HCT116 (cell line): ENCODE results near the gene SLC26A5. TPM values are rescaled to one million over a fixed set of nuclear protein-coding genes. Genes with fewer than 3 reads are reported as not detected.

Experiments
- ATAC-seq: fragments of 200-7000 bp; cut with Tn5 transposase; 2 replicates; pipeline ENCODE4 v1.9.1; 2020; ENCODE audit warnings: mild to moderate bottlenecking, moderate library complexity
- BruUV-seq: library from RNA; stranded (reverse); fragments of 400-500 nt; replicated peaks from 2 replicates; lab custom pipeline; 2021; lab: Mats Ljungman, UMichigan
- CTCF ChIA-PET: fragments of 300-600 bp; sonication (Branson Sonifier 250); formaldehyde crosslinking; loops from one replicate; lab custom pipeline; 2021; ENCODE audit warnings: antibody characterized with exemption; lab: Charles Lee
- POLR2A ChIA-PET: fragments of 300-600, 350-600 bp; sonication (Branson Sonifier 250); formaldehyde crosslinking; loops from one replicate; lab custom pipeline; 2021; ENCODE audit warnings: antibody characterized with exemption; lab: Charles Lee
- RAD21 ChIA-PET, 2 experiments: fragments of 300-600 bp; sonication (Branson Sonifier 250); formaldehyde crosslinking; loops; one replicate each; lab custom pipeline; 2023; ENCODE audit warnings: low total read pairs in 2 of 2; ENCODE audit not compliant: uncharacterized antibody in 2 of 2, unreplicated experiment in 2 of 2, low non-redundant PET in 1 of 2; lab: Charles Lee
- DNase-seq: peaks from one replicate; pipeline ENCODE4 v3.0.0-alpha.2; 2010; ENCODE audit warnings: low read depth, low spot score
- H2AFZ ChIP-seq: fragments of 200-600 bp; shearing (Covaris generic), sonication (generic); 2 replicates; pipeline ENCODE4 v1.6.1; 2017; ENCODE audit warnings: low read depth, mixed run types, mixed read lengths, antibody characterized with exemption, low read length; ENCODE audit not compliant: poor library complexity, severe bottlenecking
- H3K27ac ChIP-seq: 2 replicates; pipeline ENCODE4 v1.5.1; 2012; ENCODE audit warnings: low read depth, low read length
- H3K27me3 ChIP-seq: fragments of 200-600 bp; sonication (generic); 2 replicates; pipeline ENCODE4 v1.6.1; 2016; ENCODE audit warnings: mixed run types, low read length, mixed read lengths; ENCODE audit not compliant: insufficient read depth
- H3K36me3 ChIP-seq, 2 experiments: fragments of 200-500 bp in 1 of 2; fragments of 200-600 bp in 1 of 2; sonication (Bioruptor generic) in 1 of 2; sonication (generic) in 1 of 2; 2 replicates each; pipeline versions ENCODE4 v1.5.1 to v1.6.1; 2014 to 2016; ENCODE audit warnings: low read length in 2 of 2, inconsistent platforms in 1 of 2, mixed read lengths in 1 of 2, mixed run types in 1 of 2; ENCODE audit not compliant: insufficient read depth in 2 of 2, control insufficient read depth in 1 of 2
- H3K4me1 ChIP-seq, 2 experiments: fragments of 200-600 bp in 1 of 2; sonication (generic) in 1 of 2; 2 replicates each; pipeline versions ENCODE4 v1.5.1 to v1.6.1; 2012 to 2017; ENCODE audit warnings: low read length in 2 of 2, inconsistent platforms in 1 of 2, mild to moderate bottlenecking in 1 of 2, mixed read lengths in 1 of 2, mixed run types in 1 of 2, moderate library complexity in 1 of 2; ENCODE audit not compliant: insufficient read depth in 2 of 2, control insufficient read depth in 1 of 2
- H3K4me2 ChIP-seq: fragments of 200-600 bp; sonication (generic); 2 replicates; pipeline ENCODE4 v1.6.1; 2017; ENCODE audit warnings: mixed run types, low read length, mixed read lengths
- H3K4me3 ChIP-seq, 2 experiments: fragments of 200-600 bp in 1 of 2; sonication (generic) in 1 of 2; replicated peaks in 1 of 2; 2 replicates each; pipeline ENCODE4 v1.5.1; 2011 to 2016; ENCODE audit warnings: low read length in 2 of 2, control low read depth in 1 of 2, low read depth in 1 of 2, mild to moderate bottlenecking in 1 of 2, mixed read lengths in 1 of 2, mixed run types in 1 of 2
- H3K79me2 ChIP-seq: fragments of 200-600 bp; sonication (generic); 2 replicates; pipeline ENCODE4 v1.6.1; 2017; ENCODE audit warnings: mild to moderate bottlenecking, mixed run types, low read length, moderate library complexity, mixed read lengths; ENCODE audit not compliant: insufficient read depth
- H3K9ac ChIP-seq: fragments of 200-600 bp; sonication (generic); 2 replicates; pipeline ENCODE4 v1.6.1; 2016; ENCODE audit warnings: low read length, mixed read lengths
- H3K9me2 ChIP-seq: fragments of 200-600 bp; sonication (generic), shearing (Covaris generic); 2 replicates; pipeline ENCODE4 v1.6.1; 2017; ENCODE audit warnings: mixed run types, mild to moderate bottlenecking, moderate library complexity; ENCODE audit not compliant: insufficient read depth
- H3K9me3 ChIP-seq, 2 experiments: fragments of 200-500 bp in 1 of 2; fragments of 200-600 bp in 1 of 2; sonication (Bioruptor generic) in 1 of 2; sonication (generic) in 1 of 2; 2 replicates each; pipeline ENCODE4 v1.6.1; 2014 to 2017; ENCODE audit warnings: low read length in 2 of 2, mixed read lengths in 2 of 2, inconsistent platforms in 1 of 2, low read depth in 1 of 2, mild to moderate bottlenecking in 1 of 2, mixed run types in 1 of 2, moderate library complexity in 1 of 2; ENCODE audit not compliant: control insufficient read depth in 1 of 2, insufficient read depth in 1 of 2
- H4K20me1 ChIP-seq: fragments of 200-600 bp; sonication (generic), shearing (Covaris generic); 2 replicates; pipeline ENCODE4 v1.6.1; 2017; ENCODE audit warnings: mixed run types, mild to moderate bottlenecking, moderate library complexity; ENCODE audit not compliant: insufficient read depth
- CTCF ChIP-seq, 3 experiments: fragments of 200-600 bp in 1 of 3; sonication (generic) in 1 of 3; IDR thresholded peaks in 2 of 3; conservative IDR thresholded peaks in 1 of 3; 2 replicates each; pipeline ENCODE4 v1.5.1; 2012 to 2017; ENCODE audit warnings: low read depth in 2 of 3, low read length in 2 of 3, antibody characterized with exemption in 1 of 3, borderline replicate concordance in 1 of 3, control low read depth in 1 of 3, mild to moderate bottlenecking in 1 of 3, mixed read lengths in 1 of 3, mixed run types in 1 of 3, moderate library complexity in 1 of 3; ENCODE audit not compliant: insufficient read depth in 1 of 3
- POLR2AphosphoS5 ChIP-seq: IDR thresholded peaks from 2 replicates; pipeline ENCODE4 v1.6.1; 2011; ENCODE audit warnings: mild to moderate bottlenecking, low read depth, low read length, moderate library complexity
- RAD21 ChIP-seq: IDR thresholded peaks from 2 replicates; pipeline ENCODE4 v1.6.1; 2012; ENCODE audit warnings: low read depth, mild to moderate bottlenecking
- SP1 ChIP-seq: IDR thresholded peaks from 2 replicates; pipeline ENCODE4 v1.6.1; 2012; ENCODE audit warnings: low read depth
- intact Hi-C: fragments of 100-400 bp; cut with micrococcal nuclease; formaldehyde crosslinking; loops from 2 replicates; pipeline ENCODE4 v1.10.0; 2022
- total RNA-seq: library from RNA; stranded (reverse); gene quantifications from one replicate; pipeline ENCODE4 v1.2.1, GENCODE V29; 2021; ENCODE audit not compliant: unreplicated experiment

The SLC26A5 gene
- total RNA-seq, 1 experiment from 2014 or later = 0.15 TPM

- Histone ChIP-seq H3K27me3 (no peaks in the 10 kb centered on the region), H3K9ac (no peak overlapping the region), H3K4me3 (no peak overlapping the region), H2AFZ (no peak overlapping the region), H3K4me1 (no peaks in the 10 kb centered on the region), H3K36me3 (no peaks in the 10 kb centered on the region), H3K9me2 (no peaks in the 10 kb centered on the region), H3K27ac (no peak overlapping the region), H4K20me1 (no peaks in the 10 kb centered on the region), H3K79me2 (no peaks in the 10 kb centered on the region), H3K4me2 (no peak overlapping the region), H3K9me3 (no peaks in the 10 kb centered on the region)
- TF ChIP-seq SP1 = no peak
- TF ChIP-seq POLR2AphosphoS5 = no peak
- no peak for TF ChIP-seq RAD21
- no peak for ATAC-seq
- CTCF ChIA-PET = no interaction called here
- DNase-seq = no peak
- RAD21 ChIA-PET = no interaction called here
- intact Hi-C loops = no loop called here
- POLR2A ChIA-PET = no interaction called here
- no TSS peak for BruUV-seq
These were observed 47.4 kb downstream of the SLC26A5 start for GRCh38 chr7:103398483-103399127.

DNA sequence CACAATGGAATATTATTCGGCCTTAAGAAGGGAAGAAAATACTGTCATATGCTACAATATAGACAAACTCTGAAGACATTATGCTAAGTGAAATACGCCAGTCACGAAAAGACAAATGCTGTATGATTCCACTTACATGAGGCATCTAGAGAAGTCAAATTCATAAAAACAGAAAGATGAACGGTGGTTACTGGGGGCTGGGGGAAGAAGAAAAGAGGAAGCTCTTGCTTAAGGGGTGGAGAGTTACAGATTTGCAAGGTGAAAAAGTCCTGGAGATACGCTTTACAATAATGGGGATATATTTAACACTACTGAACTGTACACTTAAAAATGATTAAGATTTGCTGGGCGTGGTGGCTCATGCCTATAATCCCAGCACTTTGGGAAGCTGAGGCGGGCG, 49.5 kb downstream of the SLC26A5 start:
- DNase-seq = no peak
- H3K27ac ChIP-seq = no peak overlapping the region
- no peaks in the 10 kb centered on the region for H3K9me3 ChIP-seq
- H3K9me2 ChIP-seq = no peaks in the 10 kb centered on the region
- no peak overlapping the region for H2AFZ ChIP-seq
- H3K27me3 ChIP-seq = no peaks in the 10 kb centered on the region
- RAD21 ChIA-PET = no interaction called here
- H3K4me2 ChIP-seq = no peak overlapping the region
- no peaks in the 10 kb centered on the region for H3K36me3 ChIP-seq
- H3K4me3 ChIP-seq = no peak overlapping the region
- H3K9ac ChIP-seq = no peak overlapping the region
- POLR2A ChIA-PET = no interaction called here
- no peak for ATAC-seq
- no peaks in the 10 kb centered on the region for H3K79me2 ChIP-seq
- no peaks in the 10 kb centered on the region for H3K4me1 ChIP-seq
- CTCF ChIA-PET = no interaction called here
- no TSS peak for BruUV-seq
- no peaks in the 10 kb centered on the region for H4K20me1 ChIP-seq
- no peak for TF ChIP-seq CTCF (IDR thresholded peaks at IDR 0.05 in 2 of 3, conservative IDR thresholded peaks at IDR 0.05 in 1 of 3; ENCODE audit: borderline replicate concordance in 1 of 3, insufficient read depth in 1 of 3, low read depth in 2 of 3, low read length in 2 of 3)
- intact Hi-C loops = no loop called here
